ENCODE results near the gene IVL.

The IVL gene

GRCh38 chr1:152946651-152947256, 38.4 kb downstream of the IVL start, which contains the start of gene SPRR5:
Gene SPRR5 (plus strand): TSS chr1:152947206. CDS start chr1:152948555, 1,349 bp downstream.
- DNase-seq (ENCODE audit: low read depth): no peak

GRCh38 chr1:152951711-152952110, 43.4 kb downstream of the IVL start:
- DNase-seq (ENCODE audit: low read depth): no peak

- no peak for DNase-seq (ENCODE audit: low read depth)
These were observed 45.4 kb downstream of the IVL start for GRCh38 chr1:152953761-152954160.

GRCh38 chr1:152954436-152954835, 46.1 kb downstream of the IVL start:
- no peak for DNase-seq (ENCODE audit: low read depth)

- no peak for DNase-seq (ENCODE audit: low read depth)
These were observed 49.2 kb downstream of the IVL start for GRCh38 chr1:152957561-152957960.

- DNase-seq (ENCODE audit: low read depth): no peak
These were observed 50.9 kb downstream of the IVL start for GRCh38 chr1:152959273-152959672.

GRCh38 chr1:152959801-152960451, 51.6 kb downstream of the IVL start:
- DNase-seq (ENCODE audit: low read depth): no peak

GRCh38 chr1:152960452-152961044, 52.2 kb downstream of the IVL start:
- no peak for DNase-seq (ENCODE audit: low read depth)
